Measurements from ENCODE around the gene CNNM4.
A peak's percentile ranks its signal among the peaks of the same experiment; 100 is the strongest.

Gene CNNM4

DNA sequence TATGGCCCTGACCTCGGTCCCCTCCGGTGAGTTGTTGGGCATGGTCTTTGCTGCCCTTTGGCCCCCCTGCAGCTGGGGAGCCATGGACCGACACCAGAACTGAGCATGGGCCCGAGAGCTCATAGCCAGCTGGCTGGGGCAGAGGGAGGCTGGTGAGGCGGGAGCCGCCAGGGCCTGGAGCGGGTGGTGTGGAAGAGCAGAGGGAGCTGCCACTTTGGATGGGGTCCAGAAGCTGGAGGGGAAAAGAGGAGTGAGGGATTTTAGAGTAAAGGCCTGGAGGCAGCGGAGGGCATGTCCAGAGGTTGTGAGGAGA is 38.9 kb downstream of the CNNM4 start:
- Histone ChIP-seq H2AFZ (ENCODE audit: low read depth, low read length) (no peak overlapping the region), H3K36me3 (replicated peaks; ENCODE audit: low read depth, low read length) (peaks cover 4% of the 10 kb centered on the region), H3K9me3 (ENCODE audit: insufficient read depth, low read length) (no peaks in the 10 kb centered on the region), H3K4me2 (ENCODE audit: low read length) (no peak overlapping the region), H3K27ac (ENCODE audit: low read length) (no peak overlapping the region), H3K27me3 (ENCODE audit: low read depth, low read length) (no peaks in the 10 kb centered on the region), H3K4me1 (ENCODE audit: low read length) (peaks cover 7% of the 10 kb centered on the region; the same call in 1 of the 2 replicates), H3K9ac (ENCODE audit: low read length) (no peak overlapping the region), H3K4me3 (ENCODE audit: low read length) (no peak overlapping the region), H3K79me2 (ENCODE audit: low read length) (no peaks in the 10 kb centered on the region), H4K20me1 (ENCODE audit: insufficient read depth, low read length) (no peaks in the 10 kb centered on the region)
- TF ChIP-seq EZH2phosphoT487 (IDR thresholded peaks at IDR 0.05; ENCODE audit: low read depth) = no peak
- TF ChIP-seq, protein P1, sequence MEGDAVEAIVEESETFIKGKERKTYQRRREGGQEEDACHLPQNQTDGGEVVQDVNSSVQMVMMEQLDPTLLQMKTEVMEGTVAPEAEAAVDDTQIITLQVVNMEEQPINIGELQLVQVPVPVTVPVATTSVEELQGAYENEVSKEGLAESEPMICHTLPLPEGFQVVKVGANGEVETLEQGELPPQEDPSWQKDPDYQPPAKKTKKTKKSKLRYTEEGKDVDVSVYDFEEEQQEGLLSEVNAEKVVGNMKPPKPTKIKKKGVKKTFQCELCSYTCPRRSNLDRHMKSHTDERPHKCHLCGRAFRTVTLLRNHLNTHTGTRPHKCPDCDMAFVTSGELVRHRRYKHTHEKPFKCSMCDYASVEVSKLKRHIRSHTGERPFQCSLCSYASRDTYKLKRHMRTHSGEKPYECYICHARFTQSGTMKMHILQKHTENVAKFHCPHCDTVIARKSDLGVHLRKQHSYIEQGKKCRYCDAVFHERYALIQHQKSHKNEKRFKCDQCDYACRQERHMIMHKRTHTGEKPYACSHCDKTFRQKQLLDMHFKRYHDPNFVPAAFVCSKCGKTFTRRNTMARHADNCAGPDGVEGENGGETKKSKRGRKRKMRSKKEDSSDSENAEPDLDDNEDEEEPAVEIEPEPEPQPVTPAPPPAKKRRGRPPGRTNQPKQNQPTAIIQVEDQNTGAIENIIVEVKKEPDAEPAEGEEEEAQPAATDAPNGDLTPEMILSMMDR (IDR thresholded peaks at IDR 0.05; ENCODE audit: low read depth, low read length) = no peak

DNA sequence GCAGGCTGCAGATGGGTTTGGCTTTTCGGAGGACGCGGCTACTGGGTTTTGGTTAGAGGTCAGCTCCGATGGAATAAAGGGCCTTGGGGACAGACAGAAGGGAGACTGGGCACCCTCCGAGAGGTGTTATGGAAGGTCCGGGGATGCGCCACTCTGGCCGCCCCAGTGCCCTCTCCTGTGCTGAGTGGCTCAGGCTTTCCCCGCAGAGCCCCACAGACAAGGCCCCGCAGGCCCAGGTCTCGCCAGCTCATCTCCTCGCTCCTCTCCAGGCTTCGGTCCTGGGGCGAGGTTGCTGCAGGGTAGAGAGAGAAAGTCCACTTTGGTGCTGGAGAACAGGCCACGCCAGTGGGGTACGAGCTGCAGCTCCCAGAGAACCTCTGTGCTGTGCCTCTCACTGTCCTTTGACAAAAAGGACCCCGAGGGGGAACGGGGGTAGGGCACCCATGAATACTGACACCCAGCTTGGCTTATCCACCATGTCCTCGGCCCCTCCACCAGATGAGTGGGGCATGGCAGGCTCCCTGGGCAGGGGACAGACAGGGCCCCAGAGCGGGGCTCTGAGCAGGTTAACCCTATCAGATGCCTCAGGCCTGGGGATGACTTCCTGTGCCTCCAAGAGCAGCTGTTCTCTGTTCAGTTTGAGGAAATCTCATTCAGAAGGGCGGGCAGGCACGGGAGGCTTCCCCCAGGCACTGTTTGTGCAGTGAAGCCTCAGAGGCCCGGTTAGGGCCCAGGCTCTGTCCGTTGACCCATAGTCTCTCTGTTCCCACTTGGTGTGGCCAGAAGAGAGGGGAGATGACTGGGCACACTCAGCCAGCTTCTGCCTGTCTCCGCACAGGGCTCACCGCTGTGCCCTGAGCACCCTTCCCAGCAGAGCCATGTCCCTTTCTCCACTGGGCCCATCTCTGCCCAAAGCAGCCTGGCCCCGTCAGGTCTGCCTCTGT is 39.6 kb downstream of the CNNM4 start:
- Histone ChIP-seq H3K36me3 (replicated peaks; ENCODE audit: low read depth, low read length) (peaks cover 4% of the 10 kb centered on the region), H4K20me1 (ENCODE audit: insufficient read depth, low read length) (no peaks in the 10 kb centered on the region), H3K4me1 (ENCODE audit: low read length) (peaks cover 7% of the 10 kb centered on the region; the same call in 1 of the 2 replicates), H3K9me3 (ENCODE audit: insufficient read depth, low read length) (no peaks in the 10 kb centered on the region), H3K4me3 (ENCODE audit: low read length) (peak overlapping the region; percentile 54), H3K9ac (ENCODE audit: low read length) (no peak overlapping the region), H2AFZ (ENCODE audit: low read depth, low read length) (no peak overlapping the region; the same call in 1 of the 2 replicates), H3K4me2 (ENCODE audit: low read length) (peak overlapping the region; percentile 66), H3K27ac (ENCODE audit: low read length) (no peak overlapping the region), H3K27me3 (ENCODE audit: low read depth, low read length) (no peaks in the 10 kb centered on the region), H3K79me2 (ENCODE audit: low read length) (no peaks in the 10 kb centered on the region)
- TF ChIP-seq, protein P1 (IDR thresholded peaks at IDR 0.05; ENCODE audit: low read depth, low read length) = no peak
- TF ChIP-seq EZH2phosphoT487 (IDR thresholded peaks at IDR 0.05; ENCODE audit: low read depth) = no peak

DNA sequence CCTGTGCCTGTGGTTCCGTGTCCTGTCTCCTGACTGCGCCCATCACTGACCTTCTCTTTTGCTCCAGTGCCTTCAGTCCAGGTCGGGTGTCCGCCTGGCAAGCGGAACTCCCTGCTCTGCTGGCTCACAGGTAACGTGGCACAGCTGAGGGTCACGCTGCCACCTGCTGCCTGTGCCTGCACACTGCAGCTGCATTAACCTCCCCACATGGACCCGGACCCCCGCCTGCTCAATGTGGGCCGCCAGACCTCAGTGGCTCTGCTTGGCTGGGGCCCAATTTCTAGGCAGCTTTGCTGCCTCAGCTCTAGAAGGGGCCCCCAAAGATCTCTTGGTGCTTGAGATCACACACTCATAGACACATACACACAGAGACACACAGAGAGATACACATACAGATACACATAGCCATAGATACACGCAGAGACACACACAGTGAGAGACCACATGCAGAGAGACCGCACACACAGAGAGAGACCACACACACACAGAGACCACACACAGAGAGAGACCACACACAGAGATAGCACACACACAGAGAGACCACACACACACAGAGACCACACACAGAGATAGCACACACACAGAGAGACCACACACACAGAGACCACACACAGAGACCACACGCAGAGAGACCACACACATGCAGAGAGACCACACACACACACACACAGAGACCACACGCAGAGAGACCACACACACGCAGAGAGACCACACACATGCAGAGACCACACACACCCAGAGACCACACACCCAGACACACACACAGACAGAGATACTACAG is 40.5 kb downstream of the CNNM4 start:
- no peaks in the 10 kb centered on the region for H3K27me3 ChIP-seq (ENCODE audit: low read depth, low read length)
- H3K4me3 ChIP-seq (ENCODE audit: low read length) = peak overlapping the region; percentile 54
- peak overlapping the region; percentile 66 for H3K4me2 ChIP-seq (ENCODE audit: low read length)
- no peak overlapping the region for H3K27ac ChIP-seq (ENCODE audit: low read length)
- no peak overlapping the region; the same call in 1 of the 2 replicates for H2AFZ ChIP-seq (ENCODE audit: low read depth, low read length)
- peaks cover 4% of the 10 kb centered on the region for H3K36me3 ChIP-seq (replicated peaks; ENCODE audit: low read depth, low read length)
- H3K9ac ChIP-seq (ENCODE audit: low read length) = no peak overlapping the region
- H3K4me1 ChIP-seq (ENCODE audit: low read length) = peaks cover 7% of the 10 kb centered on the region; the same call in 1 of the 2 replicates
- H4K20me1 ChIP-seq (ENCODE audit: insufficient read depth, low read length) = no peaks in the 10 kb centered on the region
- no peaks in the 10 kb centered on the region for H3K79me2 ChIP-seq (ENCODE audit: low read length)
- TF ChIP-seq EZH2phosphoT487 (IDR thresholded peaks at IDR 0.05; ENCODE audit: low read depth) = no peak
- TF ChIP-seq, protein P1 (IDR thresholded peaks at IDR 0.05; ENCODE audit: low read depth, low read length) = peak; percentile 87
- no peaks in the 10 kb centered on the region for H3K9me3 ChIP-seq (ENCODE audit: insufficient read depth, low read length)

Measured in OCI-LY3 (cell line).